Keratinocyte (primary cell): ENCODE results near the gene CPEB4. TPM values are rescaled to one million over a fixed set of nuclear protein-coding genes. Genes with fewer than 3 reads are reported as not detected.

Source experiments
- DNase-seq: peaks from one replicate; pipeline ENCODE4 v3.0.0-alpha.2; 2011; ENCODE audit warnings: low read depth, missing footprints, low spot score
- FAIRE-seq: peaks from 2 replicates; lab custom pipeline; 2011; peaks lifted over from hg19 to GRCh38; lab: Jason Lieb, UNC
- H2AFZ ChIP-seq: 2 replicates; pipeline ENCODE4 v1.6.0; 2012; ENCODE audit warnings: low read length, control low read depth, inconsistent platforms; ENCODE audit not compliant: control insufficient read depth
- H3K27ac ChIP-seq: 2 replicates; pipeline ENCODE4 v1.5.1; 2011; ENCODE audit warnings: low read length; ENCODE audit not compliant: control insufficient read depth, insufficient read depth
- H3K27me3 ChIP-seq: 3 replicates; pipeline ENCODE4 v1.6.0; 2011; ENCODE audit warnings: low read length; ENCODE audit not compliant: control insufficient read depth, insufficient read depth; ENCODE audit errors: extremely low read depth
- H3K36me3 ChIP-seq, 2 experiments: 2 replicates in 1 of 2; 3 replicates in 1 of 2; pipeline ENCODE4 v1.5.1; 2011; ENCODE audit warnings: low read length in 2 of 2, mild to moderate bottlenecking in 1 of 2; ENCODE audit not compliant: control insufficient read depth in 2 of 2, insufficient read depth in 2 of 2; ENCODE audit errors: extremely low read depth in 1 of 2
- H3K4me1 ChIP-seq: 3 replicates; pipeline ENCODE4 v1.5.1; 2011; ENCODE audit warnings: low read length; ENCODE audit not compliant: control insufficient read depth, insufficient read depth; ENCODE audit errors: extremely low read depth
- H3K4me2 ChIP-seq: 3 replicates; pipeline ENCODE4 v1.6.0; 2011; ENCODE audit warnings: low read depth, low read length; ENCODE audit not compliant: control insufficient read depth, insufficient read depth; ENCODE audit errors: extremely low read depth
- H3K4me3 ChIP-seq, 3 experiments: fragments of 200-600 bp in 1 of 3; sonication (generic) in 1 of 3; 2 replicates in 2 of 3; 3 replicates in 1 of 3; pipeline ENCODE4 v1.5.1; 2011 to 2016; ENCODE audit warnings: low read length in 3 of 3, mild to moderate bottlenecking in 3 of 3, control low read depth in 2 of 3, inconsistent platforms in 1 of 3, low read depth in 1 of 3, mixed read lengths in 1 of 3, mixed run types in 1 of 3, moderate library complexity in 1 of 3; ENCODE audit not compliant: control insufficient read depth in 2 of 3, insufficient read depth in 2 of 3; ENCODE audit errors: extremely low read depth in 1 of 3
- H3K79me2 ChIP-seq: 2 replicates; pipeline ENCODE4 v1.6.0; 2012; ENCODE audit warnings: low read length; ENCODE audit not compliant: control insufficient read depth, insufficient read depth
- H3K9ac ChIP-seq: 3 replicates; pipeline ENCODE4 v1.6.0; 2011; ENCODE audit warnings: low read length; ENCODE audit not compliant: control insufficient read depth, insufficient read depth; ENCODE audit errors: extremely low read depth
- H3K9me1 ChIP-seq: 3 replicates; pipeline ENCODE4 v1.6.0; 2011; ENCODE audit warnings: low read length; ENCODE audit not compliant: control insufficient read depth, insufficient read depth; ENCODE audit errors: extremely low read depth
- H3K9me3 ChIP-seq: 2 replicates; pipeline ENCODE4 v1.5.1; 2012; ENCODE audit warnings: low read depth, low read length; ENCODE audit not compliant: control insufficient read depth
- H4K20me1 ChIP-seq: 3 replicates; pipeline ENCODE4 v1.6.0; 2011; ENCODE audit warnings: low read length; ENCODE audit not compliant: control insufficient read depth, insufficient read depth; ENCODE audit errors: extremely low read depth
- CTCF ChIP-seq, 3 experiments: IDR thresholded peaks in 1 of 3; conservative IDR thresholded peaks in 1 of 3; optimal IDR thresholded peaks in 1 of 3; 2 replicates in 2 of 3; 3 replicates in 1 of 3; pipeline versions ENCODE3 to v1.5.1; 2011; ENCODE audit warnings: low read length in 3 of 3, mild to moderate bottlenecking in 3 of 3, moderate library complexity in 2 of 3, control low read depth in 1 of 3, inconsistent platforms in 1 of 3; ENCODE audit not compliant: insufficient read depth in 2 of 3; ENCODE audit errors: extremely low read depth in 1 of 3
- EZH2 ChIP-seq: IDR thresholded peaks from one replicate; pipeline ENCODE4 v1.6.1; 2012; ENCODE audit warnings: inconsistent platforms, mild to moderate bottlenecking, low read length, moderate library complexity
- dilution Hi-C: fragments of 300-500 bp; cut with MboI; formaldehyde crosslinking; loops from one replicate; pipeline ENCODE4 v1.7.0; 2020; ENCODE audit warnings: low sequenced_read_pairs; ENCODE audit not compliant: extremely low pct_ligation_motif_present
- polyA plus RNA-seq, 5 experiments: library from polyadenylated mRNA; depleted of rRNA in 3 of 5; stranded (reverse) in 3 of 5; stranded (forward) in 1 of 5; unstranded in 1 of 5; fragments of >200 nt; gene quantifications; 1 replicate in 1 of 5; 2 replicates in 3 of 5; 3 replicates in 1 of 5; pipeline versions ENCODE4 v1.2.1 to v1.2.3, GENCODE V29; 2011 to 2012; ENCODE audit warnings: missing spikeins in 2 of 5, low read depth in 1 of 5, low replicate concordance in 1 of 5

The CPEB4 gene
- polyA plus RNA-seq, 1 donor (not counting 4 experiments of a cell fraction or from before 2014, with no cell fraction given), result 13.8 TPM

DNA sequence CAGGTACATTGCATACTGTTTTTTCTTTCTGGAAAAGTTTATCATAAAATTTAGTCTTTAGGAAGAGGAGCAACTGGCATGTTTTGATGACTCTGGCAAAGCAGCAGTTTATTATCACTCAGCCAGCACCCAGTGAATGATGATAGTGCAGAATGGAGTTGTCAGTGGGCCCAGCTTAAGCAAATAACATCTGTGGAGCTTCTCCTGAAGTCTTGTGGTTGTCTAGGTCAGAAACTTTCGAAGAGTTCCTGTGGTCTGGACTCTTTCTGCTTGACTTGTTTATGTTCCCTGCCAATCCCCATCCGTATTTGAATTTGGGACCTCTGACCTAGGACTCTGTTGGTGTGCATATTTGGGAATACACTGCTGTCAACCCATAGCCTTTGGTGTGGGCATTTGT lies 62.7 kb downstream of the CPEB4 start:
- Histone ChIP-seq H3K9ac (no peak overlapping the region), H4K20me1 (no peaks in the 10 kb centered on the region), H3K4me3 (no peak overlapping the region), H3K9me1 (no peaks in the 10 kb centered on the region), H3K27ac (no peak overlapping the region), H3K27me3 (no peaks in the 10 kb centered on the region), H3K36me3 (peaks cover 5 to 23% of the 10 kb centered on the region in 2 experiments), H2AFZ (no peak overlapping the region), H3K4me1 (no peaks in the 10 kb centered on the region), H3K79me2 (no peaks in the 10 kb centered on the region), H3K4me2 (no peak overlapping the region), H3K9me3 (no peaks in the 10 kb centered on the region)
- no peak for FAIRE-seq
- dilution Hi-C loops, result no loop called here
- DNase-seq, result no peak
- no peak for TF ChIP-seq EZH2
- TF ChIP-seq CTCF (optimal IDR thresholded peaks at IDR 0.05 in 1 of 3, IDR thresholded peaks at IDR 0.05 in 1 of 3, conservative IDR thresholded peaks at IDR 0.05 in 1 of 3; ENCODE audit: extremely low read depth in 1 of 3, insufficient read depth in 2 of 3, low read length in 3 of 3), result no peak

DNA sequence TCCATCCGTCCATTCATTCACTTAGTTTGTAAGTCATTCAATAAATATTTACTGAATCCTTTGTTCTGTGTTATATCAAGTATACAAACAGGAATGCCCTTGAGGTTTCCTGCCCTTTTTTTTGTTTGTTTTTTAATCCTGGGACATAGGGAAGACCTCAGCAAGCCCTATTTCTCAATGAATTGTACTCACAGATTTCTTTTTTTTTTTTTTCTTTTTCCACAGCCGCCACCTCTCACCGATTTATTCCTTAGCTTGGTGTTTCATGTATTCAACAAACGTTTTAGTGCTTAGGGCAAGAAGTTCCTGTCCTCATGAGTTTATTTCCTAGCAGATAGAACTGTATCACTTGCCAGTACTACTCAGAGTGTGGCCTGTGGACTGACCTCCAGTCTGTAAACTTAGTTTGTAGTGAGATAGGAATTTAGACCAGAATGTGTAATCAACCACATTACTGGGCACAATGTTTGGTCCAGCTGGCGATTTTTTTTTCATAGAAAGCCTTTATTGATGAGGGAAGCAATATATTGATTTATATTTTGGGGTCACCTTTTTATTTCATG lies 65.5 kb downstream of the CPEB4 start:
- Histone ChIP-seq H3K4me3 (no peak overlapping the region), H3K27ac (no peak overlapping the region)

More for the DNA sequence above, 65.5 kb downstream of the CPEB4 start:
- Histone ChIP-seq H2AFZ (no peak overlapping the region), H4K20me1 (no peaks in the 10 kb centered on the region), H3K9me3 (no peaks in the 10 kb centered on the region), H3K9ac (no peak overlapping the region), H3K4me2 (no peak overlapping the region), H3K27me3 (no peaks in the 10 kb centered on the region), H3K36me3 (peaks cover 5 to 23% of the 10 kb centered on the region in 2 experiments), H3K4me1 (no peaks in the 10 kb centered on the region), H3K9me1 (no peaks in the 10 kb centered on the region), H3K79me2 (no peaks in the 10 kb centered on the region)
- TF ChIP-seq CTCF (optimal IDR thresholded peaks at IDR 0.05 in 1 of 3, IDR thresholded peaks at IDR 0.05 in 1 of 3, conservative IDR thresholded peaks at IDR 0.05 in 1 of 3; ENCODE audit: extremely low read depth in 1 of 3, insufficient read depth in 2 of 3, low read length in 3 of 3) (no peak), EZH2 (no peak)
- dilution Hi-C loops, result no loop called here
- FAIRE-seq (no peak), DNase-seq (no peak)
